ENCODE data around the gene HIP1R.

The HIP1R gene

GRCh38 chr12:122851820-122852219, 16.6 kb downstream of the HIP1R start:
- H3K27ac ChIP-seq = peak overlapping the region; percentile 92
- no peak for TF ChIP-seq CTCF (conservative IDR thresholded peaks at IDR 0.05; ENCODE audit: low read depth)
- ChIA-PET POLR2A (ENCODE audit: low non-redundant PET) (no interaction called here), CTCF (interaction anchor here (0.8 to 1.6 kb wide), 3 partner anchors 9 to 58 kb away, joined by 4 read pairs; no protein-coding TSS in a partner anchor)
- peak; percentile 76 for DNase-seq (ENCODE audit: low spot score)

- DNase-seq (ENCODE audit: low spot score) = no peak
- CTCF ChIA-PET = interaction anchor here (0.8 to 1.6 kb wide), 4 partner anchors 8 to 100 kb away, joined by 4 read pairs; no protein-coding TSS in a partner anchor
- POLR2A ChIA-PET (ENCODE audit: low non-redundant PET) = no interaction called here
- H3K27ac ChIP-seq = peak overlapping the region; percentile 92
- no peak for TF ChIP-seq CTCF (conservative IDR thresholded peaks at IDR 0.05; ENCODE audit: low read depth)
Observed at GRCh38 chr12:122852336-122853275, 17.3 kb downstream of the HIP1R start.

- TF ChIP-seq CTCF (conservative IDR thresholded peaks at IDR 0.05; ENCODE audit: low read depth) = no peak
- POLR2A ChIA-PET (ENCODE audit: low non-redundant PET) = no interaction called here
- DNase-seq (ENCODE audit: low spot score) = no peak
- CTCF ChIA-PET = interaction anchor here (0.6 to 1.5 kb wide), 2 partner anchors 18 to 99 kb away, joined by 4 to 6 read pairs; no protein-coding TSS in a partner anchor
- H3K27ac ChIP-seq = peak overlapping the region; percentile 92
Observed at GRCh38 chr12:122853582-122854245, 18.5 kb downstream of the HIP1R start.

- TF ChIP-seq CTCF (conservative IDR thresholded peaks at IDR 0.05; ENCODE audit: low read depth) = no peak
- peak overlapping the region; percentile 10; the same call in 1 of the 2 replicates for H3K27ac ChIP-seq
- ChIA-PET CTCF (interaction anchor here (1.5 kb wide), 1 partner anchor 98 kb away, joined by 4 read pairs; no protein-coding TSS in a partner anchor), POLR2A (ENCODE audit: low non-redundant PET) (no interaction called here)
- DNase-seq (ENCODE audit: low spot score) = no peak
Observed at GRCh38 chr12:122854554-122854953, 19.3 kb downstream of the HIP1R start.

- no peak for TF ChIP-seq CTCF (conservative IDR thresholded peaks at IDR 0.05; ENCODE audit: low read depth)
- POLR2A ChIA-PET (ENCODE audit: low non-redundant PET) = no interaction called here
- CTCF ChIA-PET = interaction anchor here (1.3 kb wide), 1 partner anchor 61 kb away, joined by 3 read pairs; no protein-coding TSS in a partner anchor
- DNase-seq (ENCODE audit: low spot score) = no peak
- H3K27ac ChIP-seq = peak overlapping the region; percentile 10; the same call in 1 of the 2 replicates
Observed at GRCh38 chr12:122855071-122855829, 20.0 kb downstream of the HIP1R start.

All from RWPE1 (cell line).